GM20000 (cell line): Measurements from ENCODE around the gene EDN2.

ENCODE experiments used
- DNase-seq: peaks from one replicate; pipeline ENCODE4 v3.0.0; 2012; ENCODE audit warnings: low spot score
- CTCF ChIP-seq: IDR thresholded peaks from 2 replicates; pipeline ENCODE4 v1.5.1; 2012; ENCODE audit warnings: mild to moderate bottlenecking, control low read depth; ENCODE audit errors: extremely low read depth, missing control alignments

Gene EDN2

GRCh38 chr1:41437011-41437355 is 47.5 kb downstream of the EDN2 start:
- no peak for DNase-seq
- TF ChIP-seq CTCF, result no peak

- no peak for DNase-seq
- TF ChIP-seq CTCF, result no peak
Observed at GRCh38 chr1:41436281-41437010, 48.0 kb downstream of the EDN2 start.

- no peak for DNase-seq
- no peak for TF ChIP-seq CTCF
Observed at GRCh38 chr1:41435570-41436178, 48.8 kb downstream of the EDN2 start.

- no peak for DNase-seq
- no peak for TF ChIP-seq CTCF
Observed at GRCh38 chr1:41434748-41435449, 49.6 kb downstream of the EDN2 start.

GRCh38 chr1:41434306-41434705 is 50.2 kb downstream of the EDN2 start:
- no peak for DNase-seq
- TF ChIP-seq CTCF, result no peak

- DNase-seq, result no peak
- TF ChIP-seq CTCF, result no peak
Observed at GRCh38 chr1:41433501-41433900, 51.0 kb downstream of the EDN2 start.
